Measurements from ENCODE around the gene PPID. TPM values are rescaled to one million over a fixed set of nuclear protein-coding genes. Genes with fewer than 3 reads are reported as not detected.

PPID gene
- total and polyA plus RNA-seq, 2 of the 13 experiments (the other 11 are each of a cell fraction or from before 2014, with no cell fraction given), result 15.4 to 63.4 TPM

- TF ChIP-seq NFIB (CRISPR knock-in tag; IDR thresholded peaks at IDR 0.05; ENCODE audit: borderline replicate concordance) (no peak), GFI1 (CRISPR knock-in tag; IDR thresholded peaks at IDR 0.05; ENCODE audit: borderline replicate concordance) (peak; percentile 76; the same call in 1 of the 2 replicates), ETV6 (CRISPR knock-in tag; conservative IDR thresholded peaks at IDR 0.05) (peak; percentile 59; the same call in 1 of the 2 replicates), ZNF431 (CRISPR knock-in tag; IDR thresholded peaks at IDR 0.05; ENCODE audit: borderline replicate concordance, low read depth) (no peak; the same call in 1 of the 2 replicates), SAFB2 (CRISPR knock-in tag; IDR thresholded peaks at IDR 0.05; ENCODE audit: borderline replicate concordance, low read depth) (0 out of 2 replicates have a peak, but pooled peaks have one; percentile 14), SMAD9 (CRISPR knock-in tag; IDR thresholded peaks at IDR 0.05) (no peak), ZFP91 (CRISPR knock-in tag; IDR thresholded peaks at IDR 0.05; ENCODE audit: borderline replicate concordance) (peak; percentile 94), SPEN (CRISPR knock-in tag; IDR thresholded peaks at IDR 0.05; ENCODE audit: low read depth) (peak; percentile 90), TRAFD1 (CRISPR knock-in tag; IDR thresholded peaks at IDR 0.05; ENCODE audit: borderline replicate concordance) (no peak; the same call in 1 of the 2 replicates), MZF1 (CRISPR knock-in tag; IDR thresholded peaks at IDR 0.05; ENCODE audit: borderline replicate concordance) (no peak; the same call in 1 of the 2 replicates), NRL (CRISPR knock-in tag; IDR thresholded peaks at IDR 0.05; ENCODE audit: borderline replicate concordance) (no peak), TOPORS (CRISPR knock-in tag; IDR thresholded peaks at IDR 0.05) (peak; percentile 92), FOXP4 (CRISPR knock-in tag; IDR thresholded peaks at IDR 0.05) (peak; percentile 58; the same call in 1 of the 2 replicates), SIX4 (CRISPR knock-in tag; IDR thresholded peaks at IDR 0.05) (peak; percentile 77; the same call in 1 of the 2 replicates), CENPX (CRISPR knock-in tag; IDR thresholded peaks at IDR 0.05) (no peak), ZNF264 (CRISPR knock-in tag; IDR thresholded peaks at IDR 0.05) (peak; percentile 80; the same call in 1 of the 2 replicates), ATF2 (CRISPR knock-in tag; IDR thresholded peaks at IDR 0.05) (peak; percentile 99), SOX5 (CRISPR knock-in tag; IDR thresholded peaks at IDR 0.05; ENCODE audit: borderline replicate concordance) (peak; percentile 53; the same call in 1 of the 2 replicates), ZNF850 (CRISPR knock-in tag; conservative IDR thresholded peaks at IDR 0.05) (no peak), ZBTB38 (CRISPR knock-in tag; IDR thresholded peaks at IDR 0.05) (peak; percentile 57; the same call in 1 of the 2 replicates), REXO4 (CRISPR knock-in tag; IDR thresholded peaks at IDR 0.05; ENCODE audit: borderline replicate concordance) (no peak), ZNF552 (CRISPR knock-in tag; IDR thresholded peaks at IDR 0.05; ENCODE audit: borderline replicate concordance) (peak; percentile 59; the same call in 1 of the 2 replicates)
Observed at GRCh38 chr4:158671915-158672806, 51.0 kb downstream of the PPID start, which contains the start of gene ETFDH (continued).

All from HepG2 (cell line).